HG03280 (cell line): ENCODE data around the gene USP19.
A peak's percentile ranks its signal among the peaks of the same experiment; 100 is the strongest.

Source experiments
- ATAC-seq: cut with Tn5 transposase; IDR thresholded peaks from one replicate; pipeline ENCODE4 v1.9.1; 2021; ENCODE audit warnings: mild to moderate bottlenecking, moderate library complexity; ENCODE audit not compliant: unreplicated experiment

USP19 gene

DNA sequence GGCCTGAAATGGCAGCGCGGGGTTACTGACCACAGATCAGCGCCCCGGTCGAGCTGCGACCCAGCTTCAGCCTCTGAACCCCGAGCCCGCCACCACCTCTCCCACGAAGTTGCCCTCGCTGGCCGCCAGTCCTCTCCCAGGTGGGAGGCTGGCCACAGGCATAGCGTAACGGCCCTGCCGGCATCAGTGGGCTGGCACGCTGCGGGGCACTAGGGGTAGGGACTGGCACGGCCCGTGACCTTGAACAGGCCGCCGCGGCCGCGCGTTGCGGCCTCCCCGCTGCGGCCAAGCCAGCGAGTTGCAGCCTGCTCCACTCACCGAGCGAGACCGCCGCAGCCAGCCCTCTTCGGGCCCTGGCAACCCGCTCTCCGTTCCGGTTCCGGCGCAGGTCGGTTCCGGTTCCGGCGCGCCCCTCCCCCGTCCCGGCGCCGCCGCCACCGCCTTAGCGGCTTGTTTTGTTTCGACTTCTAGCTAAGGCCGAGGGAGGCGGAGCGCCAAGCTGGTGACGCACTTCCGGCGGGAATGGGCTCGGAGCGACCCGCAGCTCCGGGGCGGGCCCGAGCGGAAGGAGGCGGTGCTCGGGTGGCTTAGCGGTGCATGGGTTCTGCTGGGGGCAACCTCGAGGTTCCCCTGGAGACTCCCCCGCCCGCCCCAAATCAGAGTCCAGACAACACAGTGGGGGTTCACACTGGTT is at the start of gene USP19:
Gene USP19, minus strand, starts transcription at position 386 of the 694 bp plus-strand sequence. CDS start 1,678 bp downstream, outside the sequence.
- ATAC-seq: peak; percentile 79

DNA sequence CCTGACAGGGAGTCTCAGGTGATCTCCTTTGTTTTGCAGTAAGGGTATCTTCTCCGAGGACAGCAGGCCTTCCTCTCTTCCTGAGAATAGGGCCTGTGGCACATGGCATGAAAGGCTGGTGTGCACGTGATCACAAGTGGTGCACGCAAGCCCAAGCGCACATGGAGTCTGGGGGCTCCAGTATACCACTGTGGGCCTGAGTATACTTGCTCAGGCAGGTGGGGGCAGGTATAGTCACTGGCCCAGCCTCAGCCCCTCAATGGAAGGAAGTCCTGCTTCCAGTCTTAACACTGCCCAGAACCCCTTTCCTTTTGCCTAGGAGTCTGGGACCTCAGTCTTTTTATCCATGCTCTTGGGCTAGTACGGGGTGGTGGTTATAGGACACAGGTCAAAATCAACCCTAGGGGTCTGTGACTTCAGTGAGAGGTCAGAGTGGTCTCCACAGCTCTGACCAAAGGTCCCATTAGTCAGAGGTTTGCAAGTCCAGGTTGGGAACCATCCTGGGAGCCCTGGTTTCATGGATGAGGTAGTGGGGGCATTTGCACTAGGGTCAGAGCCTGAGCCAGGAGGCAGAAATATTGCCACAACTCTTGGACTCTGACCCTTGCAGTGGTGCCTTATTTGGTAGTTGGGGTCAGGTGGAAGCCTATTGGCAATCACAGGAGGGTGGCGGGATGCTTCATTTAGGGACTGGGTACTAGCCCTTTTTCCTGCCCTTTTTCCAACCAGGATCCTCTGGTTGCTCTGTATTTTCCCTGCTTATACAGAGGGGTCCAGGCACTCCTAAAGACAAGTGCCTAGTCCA is 46.3 kb upstream of the USP19 start:
- no peak for ATAC-seq

GRCh38 chr3:49165771-49166751 is 45.4 kb upstream of the USP19 start, which contains the start of gene CCDC71:
Gene CCDC71 (minus strand): TSS chr3:49166331. CDS start chr3:49164208, 2,123 bp downstream.
- ATAC-seq: peak; percentile 70

DNA sequence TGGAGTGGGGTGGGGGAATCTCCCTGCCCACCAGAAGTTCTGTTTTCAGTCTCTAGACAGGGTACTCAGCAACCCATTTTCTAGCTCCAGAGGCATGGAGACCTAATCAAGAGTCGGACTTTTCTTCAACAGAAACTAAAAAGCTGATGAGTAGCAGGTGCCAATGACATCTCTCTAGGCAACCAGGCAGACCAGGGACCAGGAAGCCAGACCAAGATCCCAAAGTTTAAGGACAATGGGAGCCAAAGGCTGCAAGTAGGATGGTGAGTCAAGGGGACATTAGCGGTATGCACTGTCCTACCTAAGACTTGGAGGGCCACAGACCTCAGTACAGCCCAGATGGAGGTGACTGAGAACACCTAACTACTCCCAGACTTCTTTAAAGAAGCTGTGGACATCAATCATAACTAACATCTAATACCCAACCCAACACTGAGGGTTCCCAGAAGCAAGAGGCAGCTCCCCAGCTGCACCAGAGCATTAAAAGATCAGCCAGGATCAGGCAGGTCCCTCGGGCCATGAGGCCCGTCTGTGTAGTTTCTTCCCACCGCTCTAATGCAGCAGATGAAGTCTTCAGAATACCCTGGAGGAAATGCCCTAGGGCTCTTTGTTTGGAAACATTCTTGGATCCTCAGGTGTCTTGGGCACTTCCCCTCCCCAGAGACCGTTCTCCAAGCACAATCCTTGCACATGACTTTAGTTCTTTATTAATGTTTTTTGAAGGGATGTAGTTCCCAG is 44.5 kb upstream of the USP19 start:
- ATAC-seq: no peak

- no peak for ATAC-seq
These were observed 43.0 kb upstream of the USP19 start for GRCh38 chr3:49163609-49164008.

DNA sequence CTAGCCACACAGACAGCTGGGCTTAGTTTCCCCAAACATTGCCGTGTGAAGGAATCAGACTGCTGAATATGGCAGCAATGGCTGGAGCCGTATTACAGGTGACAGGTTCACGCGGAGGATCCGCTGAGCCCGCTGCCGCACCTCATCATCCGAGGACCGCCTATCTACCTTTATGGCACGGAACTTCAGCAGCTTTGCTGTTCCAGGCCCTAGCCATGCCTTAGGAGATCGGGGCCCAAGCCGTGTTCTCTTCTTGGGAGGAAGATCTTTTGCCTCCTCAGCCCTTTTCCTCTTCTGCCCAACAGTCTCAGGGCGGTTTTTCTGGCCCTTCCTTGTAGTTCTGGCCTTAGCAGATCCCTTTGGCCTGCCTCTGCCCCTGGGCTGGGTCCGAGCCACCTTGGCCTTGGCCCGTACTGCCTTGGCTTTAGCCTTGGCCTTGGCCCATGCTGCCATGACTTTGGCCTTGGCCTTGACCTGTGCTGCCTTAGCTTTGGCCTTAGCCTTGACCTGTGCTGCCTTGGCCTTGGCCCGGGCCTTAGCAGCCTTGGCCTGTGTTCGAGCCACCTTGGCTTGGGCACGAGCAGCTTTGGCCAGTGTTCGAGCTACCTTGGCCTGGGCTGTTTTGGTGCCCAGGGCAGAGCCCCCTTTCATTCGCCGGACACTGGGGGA is 42.3 kb upstream of the USP19 start:
- ATAC-seq: no peak

DNA sequence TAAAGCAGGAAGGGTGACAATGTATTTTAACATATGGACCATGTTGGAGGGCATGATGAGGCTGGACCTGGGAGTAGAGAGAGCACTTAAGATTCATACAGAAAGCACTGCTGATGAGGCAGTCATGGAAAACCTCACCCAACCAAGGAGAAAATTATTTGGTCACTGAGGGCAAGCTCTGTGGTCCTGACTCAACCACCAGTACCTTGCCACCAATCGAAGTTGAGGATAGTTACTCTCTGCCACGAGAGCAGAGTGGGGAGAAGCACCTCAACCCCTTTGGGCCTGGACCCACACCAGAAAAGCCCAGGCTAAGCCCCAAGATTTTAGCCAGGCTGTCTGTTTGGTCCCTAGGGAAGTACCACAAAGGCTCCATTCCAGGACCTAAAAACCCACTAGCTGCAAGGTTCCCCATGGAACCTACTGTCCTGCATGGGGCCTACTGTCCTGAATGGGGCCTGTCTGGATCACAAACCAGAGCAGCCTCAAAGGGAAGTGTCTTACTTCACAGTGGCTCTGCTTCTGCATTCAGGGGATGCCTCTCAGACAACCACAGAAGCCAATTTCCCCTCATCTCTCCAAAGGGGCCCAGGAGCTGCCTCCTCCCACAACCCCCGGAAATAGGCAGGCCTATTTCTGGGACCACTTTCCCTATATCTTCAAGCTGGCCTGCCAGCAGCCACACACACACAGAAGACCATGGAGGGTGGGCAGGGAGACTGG is 41.3 kb upstream of the USP19 start:
- ATAC-seq: no peak

DNA sequence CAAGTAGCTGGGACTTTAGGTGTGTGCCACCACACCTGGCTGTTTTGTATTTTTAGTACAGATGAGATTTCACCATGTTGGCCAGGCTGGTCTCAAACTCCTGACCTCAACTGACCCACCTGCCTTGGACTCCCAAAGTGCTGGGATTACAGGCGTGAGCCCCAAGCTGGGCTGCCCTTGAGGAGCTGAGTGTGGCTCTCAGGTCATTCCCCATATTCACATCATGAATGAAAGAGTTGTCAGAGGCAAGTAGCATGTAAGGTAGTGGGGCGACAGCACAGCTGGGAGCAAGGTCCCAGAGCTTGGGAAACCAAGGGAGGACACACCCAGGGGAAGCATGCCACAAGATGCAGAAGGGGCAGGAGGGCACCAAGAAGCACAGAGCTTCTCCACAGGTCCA is 40.6 kb upstream of the USP19 start:
- no peak for ATAC-seq

DNA sequence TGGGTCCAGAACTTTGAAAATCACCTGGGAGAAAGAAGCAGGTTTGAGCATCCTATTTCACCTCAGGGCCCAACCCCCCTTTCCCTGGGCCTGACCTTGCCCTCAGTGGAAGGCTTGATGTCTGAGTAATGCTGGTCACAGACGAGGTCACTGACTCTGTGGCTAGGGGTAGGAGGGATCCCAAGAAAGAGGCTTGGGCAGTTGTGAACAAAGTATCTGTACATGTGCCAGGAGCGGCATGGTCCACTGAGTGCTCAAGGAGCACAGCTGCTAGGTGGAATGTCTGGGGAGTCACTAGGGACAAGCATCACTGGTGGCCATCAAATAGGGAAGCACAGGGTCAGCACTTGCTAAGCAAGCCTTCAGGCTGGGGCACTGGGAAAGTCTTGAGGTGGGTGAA is 38.2 kb upstream of the USP19 start:
- no peak for ATAC-seq

DNA sequence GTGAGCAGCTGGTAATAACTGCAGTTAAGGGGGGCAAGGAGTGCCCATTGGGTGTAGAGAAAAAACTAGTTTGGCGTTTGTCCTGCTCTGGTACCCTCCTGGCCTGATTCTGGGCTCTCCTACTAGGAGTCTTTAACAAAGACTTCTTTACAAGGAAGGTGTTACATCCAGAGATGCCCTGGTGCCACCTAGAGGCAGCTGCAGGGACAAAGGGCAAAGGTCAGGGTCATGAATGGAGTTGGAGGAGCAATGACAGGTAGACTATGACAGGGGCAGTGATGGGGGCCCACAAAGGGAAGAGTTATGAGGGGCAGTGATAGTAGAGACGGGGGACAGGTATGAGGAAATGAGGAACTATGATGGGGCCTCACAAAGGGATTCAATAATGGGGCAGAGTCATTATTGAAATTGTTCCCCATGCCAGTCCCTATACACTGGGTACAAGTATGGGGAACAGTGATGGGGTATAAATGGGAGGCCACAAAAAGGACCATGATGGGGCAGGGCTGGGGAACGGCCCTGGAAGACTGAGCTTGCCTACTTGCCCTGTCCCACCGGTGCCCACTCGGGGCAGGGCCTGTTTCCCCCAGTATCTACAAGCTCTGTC is 37.6 kb upstream of the USP19 start:
- no peak for ATAC-seq

GRCh38 chr3:49157289-49157688 is 36.7 kb upstream of the USP19 start:
- no peak for ATAC-seq

- ATAC-seq: no peak
These were observed 32.8 kb upstream of the USP19 start for GRCh38 chr3:49153349-49153912.

DNA sequence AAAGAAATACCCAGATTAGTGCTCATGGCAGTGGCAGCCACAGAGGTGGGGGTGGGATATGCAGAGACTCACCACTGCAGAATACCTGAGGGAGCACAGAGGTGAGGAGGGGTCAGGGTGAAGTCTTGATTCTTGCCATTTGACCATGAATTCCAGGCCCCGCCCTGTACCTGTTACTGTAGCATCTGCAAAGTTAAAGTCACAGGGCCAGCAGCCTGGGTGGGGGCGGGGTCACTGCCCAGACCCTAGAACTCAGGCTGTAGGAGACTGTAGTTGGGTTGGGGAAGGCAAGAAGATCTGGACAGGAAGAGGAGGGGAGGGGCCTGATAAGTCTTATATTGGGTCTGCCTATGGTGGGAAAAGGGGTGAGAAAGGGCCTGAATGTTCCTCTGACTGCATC is 31.0 kb upstream of the USP19 start:
- no peak for ATAC-seq

DNA sequence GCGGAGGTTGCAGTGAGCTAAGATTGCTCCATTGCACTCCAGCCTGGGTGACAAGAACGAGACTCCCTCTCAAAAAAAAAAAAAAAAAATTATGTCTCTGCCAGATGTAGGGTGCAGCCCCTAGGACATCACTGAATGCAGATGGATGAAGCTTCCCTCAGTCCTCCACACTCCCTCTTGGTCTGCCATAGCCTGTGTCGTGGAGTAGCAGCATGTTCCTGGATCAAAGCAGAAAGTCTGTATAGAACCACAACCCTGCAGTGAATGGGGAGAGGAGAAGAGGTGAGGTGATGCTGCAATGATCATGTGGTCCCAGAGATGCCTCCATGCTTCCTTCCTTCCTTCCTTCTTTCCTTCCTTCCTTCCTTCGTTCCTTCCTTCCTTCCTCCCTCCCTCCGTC is 27.5 kb upstream of the USP19 start:
- no peak for ATAC-seq

DNA sequence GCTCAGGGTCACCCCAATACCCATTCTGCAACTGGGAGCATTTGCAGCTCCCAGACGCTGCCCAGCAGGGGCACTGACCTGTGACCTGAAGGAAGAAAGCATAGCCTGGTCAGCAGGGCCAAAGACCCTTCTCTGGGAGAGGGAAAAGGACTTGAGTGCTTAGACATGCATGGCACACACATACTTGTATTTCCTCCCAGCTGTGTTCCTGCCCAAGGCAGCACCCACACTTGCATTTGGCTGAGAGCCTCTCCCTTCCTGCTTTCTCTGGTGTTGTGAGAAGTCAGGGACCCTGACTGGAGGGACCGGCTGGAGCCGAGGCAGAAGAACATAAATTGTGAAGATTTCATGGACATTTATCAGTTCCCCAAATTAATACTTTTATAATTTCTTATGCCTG is 19.5 kb upstream of the USP19 start:
- ATAC-seq: no peak

DNA sequence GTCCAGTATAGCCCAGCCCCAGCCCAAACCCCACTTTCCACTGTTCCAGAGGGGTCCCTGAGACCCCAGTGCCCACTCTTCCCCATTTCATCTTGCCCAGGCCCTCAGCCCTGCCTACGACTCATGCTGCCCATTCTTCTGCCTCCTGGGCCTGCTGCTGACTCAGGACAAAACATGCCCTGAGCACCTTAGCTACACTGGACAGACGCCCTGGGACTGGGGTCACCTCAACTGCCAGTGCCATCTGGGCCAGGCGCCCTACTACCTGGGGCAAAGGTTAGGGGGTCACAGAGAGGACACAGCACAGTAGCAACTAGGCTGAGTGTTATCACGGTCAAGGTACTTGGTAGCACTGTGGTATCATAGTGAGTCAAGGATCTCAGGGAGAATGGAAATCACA is 14.9 kb upstream of the USP19 start:
- ATAC-seq: no peak

DNA sequence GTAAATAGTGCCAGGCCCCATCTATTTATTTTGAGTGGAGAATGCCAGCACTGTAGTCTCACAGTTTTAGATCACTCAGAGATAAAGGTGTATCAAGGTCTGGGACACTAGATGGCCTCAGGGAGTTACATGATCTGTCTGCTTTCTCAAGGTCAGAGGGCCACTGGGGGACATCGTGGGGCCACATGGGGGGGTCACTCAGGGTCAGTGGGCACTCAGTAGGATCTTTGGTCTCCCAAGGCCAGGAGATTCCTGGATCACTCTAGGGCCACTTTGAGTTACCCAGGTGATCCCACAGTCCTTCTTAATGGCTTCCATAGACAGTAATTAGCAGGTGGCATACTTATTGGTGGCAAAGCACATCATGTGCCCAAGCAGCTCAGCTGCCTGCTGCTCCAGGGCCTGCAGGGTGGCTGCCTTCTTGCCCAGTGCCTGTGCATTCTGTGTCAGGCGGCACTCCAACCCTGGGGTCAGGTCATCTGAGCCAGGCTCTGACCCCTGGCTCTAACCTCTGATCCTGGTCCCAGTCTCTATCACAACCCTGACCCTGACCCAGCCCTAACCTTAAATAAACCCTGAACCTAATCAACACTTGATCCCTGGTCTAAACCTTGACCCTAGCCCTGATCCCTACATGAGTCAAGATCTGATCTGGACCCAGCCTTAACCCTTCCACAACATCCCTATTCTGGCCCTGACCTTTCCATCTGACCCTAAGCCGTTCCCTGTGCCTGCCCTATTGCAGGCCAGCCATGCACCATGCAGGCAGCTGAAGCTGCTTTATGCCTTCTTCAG is 14.0 kb upstream of the USP19 start:
- ATAC-seq: no peak
